GM19240 (cell line): ENCODE measurements around the gene FGFRL1.

Experiments
- DNase-seq: peaks from one replicate; pipeline ENCODE4 v3.0.0; 2011; ENCODE audit warnings: low spot score; ENCODE audit not compliant: insufficient read length

FGFRL1 gene

DNA sequence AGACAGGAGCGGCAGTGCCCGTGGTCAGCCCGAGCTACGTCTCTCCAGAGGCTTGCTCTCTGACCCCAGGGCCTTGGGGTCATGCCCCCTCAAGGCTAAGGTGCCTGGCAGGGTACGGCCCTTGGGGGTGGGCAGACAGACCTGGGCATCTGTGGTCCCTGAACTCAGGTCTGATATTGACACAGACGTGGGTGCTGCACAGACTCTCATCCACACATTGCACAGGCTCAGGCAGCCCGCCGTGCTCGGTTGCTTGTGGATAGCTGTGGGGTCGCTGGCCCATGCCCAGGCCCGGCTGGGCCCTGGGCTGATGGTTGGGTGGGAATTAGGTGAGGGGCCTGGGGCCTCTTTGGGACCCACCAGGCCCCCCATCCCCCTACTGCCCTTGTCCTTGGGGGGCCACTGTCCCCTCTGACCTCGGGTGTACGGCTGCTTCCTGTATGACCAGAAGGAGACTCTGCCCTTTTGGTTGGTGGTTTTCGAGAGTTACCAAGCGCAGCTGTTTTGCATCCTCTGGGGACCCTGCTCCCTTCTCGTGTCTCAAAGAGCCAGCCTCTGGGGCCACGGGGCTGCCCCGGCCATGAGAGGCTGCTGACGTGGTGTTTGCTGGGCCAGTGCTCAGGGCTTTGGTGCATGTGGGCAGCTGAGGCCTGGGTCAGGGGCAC is 10.1 kb downstream of the FGFRL1 start:
- DNase-seq, result peak; percentile 83

DNA sequence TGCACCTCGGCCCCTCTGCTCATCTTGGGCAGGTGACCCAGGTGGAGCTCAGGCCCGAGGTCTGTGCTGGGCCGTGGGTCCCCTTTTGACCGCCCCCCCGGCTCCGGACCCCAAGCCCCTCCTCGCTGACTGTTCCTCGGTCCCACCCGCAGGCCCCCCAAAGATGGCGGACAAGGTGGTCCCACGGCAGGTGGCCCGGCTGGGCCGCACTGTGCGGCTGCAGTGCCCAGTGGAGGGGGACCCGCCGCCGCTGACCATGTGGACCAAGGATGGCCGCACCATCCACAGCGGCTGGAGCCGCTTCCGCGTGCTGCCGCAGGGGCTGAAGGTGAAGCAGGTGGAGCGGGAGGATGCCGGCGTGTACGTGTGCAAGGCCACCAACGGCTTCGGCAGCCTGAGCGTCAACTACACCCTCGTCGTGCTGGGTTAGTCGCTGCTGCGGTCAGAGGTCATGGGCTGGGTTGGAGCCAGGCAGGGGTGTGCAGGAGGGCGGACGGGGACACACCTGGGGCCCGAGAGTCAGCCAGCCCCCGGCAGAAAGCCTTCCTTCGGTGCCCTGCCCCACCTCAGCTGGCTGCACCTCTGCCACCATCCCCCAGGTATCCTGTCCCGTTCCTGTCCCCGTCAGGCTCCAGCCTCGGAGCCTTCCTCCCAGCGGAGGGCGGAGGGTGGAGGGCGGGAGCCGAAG is 10.8 kb downstream of the FGFRL1 start:
- DNase-seq, result no peak

DNA sequence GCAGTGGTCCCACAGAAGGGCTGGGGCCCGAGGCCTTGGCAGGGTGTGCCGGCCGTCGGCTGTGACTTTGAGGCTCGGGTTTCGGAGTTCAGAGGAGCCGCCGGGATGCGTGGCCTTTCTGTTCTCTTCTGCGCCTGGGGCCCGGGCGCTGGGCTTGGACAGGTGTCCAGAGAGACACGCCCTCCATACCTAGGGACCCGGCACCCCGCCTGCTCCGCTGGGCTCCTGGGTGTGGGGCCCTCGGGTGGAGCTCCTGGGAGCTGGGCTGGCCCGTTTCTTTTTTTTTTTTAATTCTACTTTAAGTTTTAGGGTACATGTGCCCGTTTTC is 11.3 kb downstream of the FGFRL1 start:
- no peak for DNase-seq

DNA sequence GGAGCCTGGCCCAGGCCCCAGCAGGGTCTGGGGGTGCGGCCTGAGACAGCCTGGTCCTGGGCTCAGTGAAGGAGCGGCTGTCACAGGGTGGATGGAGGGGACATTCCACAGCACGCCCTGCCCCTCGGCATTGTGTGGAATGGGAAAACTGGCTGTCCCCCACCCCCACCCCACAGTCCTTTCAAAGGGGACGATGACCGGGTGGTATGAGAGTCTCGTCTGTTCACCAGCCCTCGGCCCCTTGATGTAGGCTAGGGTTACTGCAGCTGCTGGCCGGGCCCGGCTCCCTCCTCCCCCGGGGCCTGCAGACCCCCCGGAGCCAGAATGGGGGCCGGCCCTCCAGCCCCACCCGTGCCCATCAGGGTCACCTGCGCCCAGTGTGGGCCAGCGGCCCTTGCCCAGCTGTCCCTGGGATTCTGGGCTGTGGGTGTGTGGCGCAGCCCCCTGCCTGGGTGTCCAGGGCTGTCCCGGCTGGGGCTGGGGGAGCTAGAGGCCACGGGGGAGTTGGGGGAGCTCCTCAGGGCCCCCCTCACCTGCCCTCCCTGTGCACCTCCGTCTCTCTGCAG is 11.7 kb downstream of the FGFRL1 start:
- DNase-seq, result no peak

DNA sequence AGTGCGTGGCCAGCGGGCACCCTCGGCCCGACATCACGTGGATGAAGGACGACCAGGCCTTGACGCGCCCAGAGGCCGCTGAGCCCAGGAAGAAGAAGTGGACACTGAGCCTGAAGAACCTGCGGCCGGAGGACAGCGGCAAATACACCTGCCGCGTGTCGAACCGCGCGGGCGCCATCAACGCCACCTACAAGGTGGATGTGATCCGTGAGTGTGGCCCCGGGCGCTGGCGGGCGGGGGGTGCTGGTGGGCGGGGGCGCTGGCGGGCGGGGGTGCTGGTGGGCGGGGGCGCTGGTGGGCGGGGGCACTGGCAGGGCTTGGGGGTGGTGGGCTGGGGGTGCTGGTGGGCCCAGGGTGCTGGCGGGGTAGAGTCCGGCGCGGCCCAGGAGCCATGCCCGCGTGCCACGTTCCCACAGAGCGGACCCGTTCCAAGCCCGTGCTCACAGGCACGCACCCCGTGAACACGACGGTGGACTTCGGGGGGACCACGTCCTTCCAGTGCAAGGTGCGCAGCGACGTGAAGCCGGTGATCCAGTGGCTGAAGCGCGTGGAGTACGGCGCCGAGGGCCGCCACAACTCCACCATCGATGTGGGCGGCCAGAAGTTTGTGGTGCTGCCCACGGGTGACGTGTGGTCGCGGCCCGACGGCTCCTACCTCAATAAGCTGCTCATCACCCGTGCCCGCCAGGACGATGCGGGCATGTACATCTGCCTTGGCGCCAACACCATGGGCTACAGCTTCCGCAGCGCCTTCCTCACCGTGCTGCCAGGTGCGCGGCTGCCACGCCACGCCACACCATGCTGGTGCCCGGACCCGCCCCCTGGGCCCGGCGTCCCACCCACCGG is 12.7 kb downstream of the FGFRL1 start:
- no peak for DNase-seq

DNA sequence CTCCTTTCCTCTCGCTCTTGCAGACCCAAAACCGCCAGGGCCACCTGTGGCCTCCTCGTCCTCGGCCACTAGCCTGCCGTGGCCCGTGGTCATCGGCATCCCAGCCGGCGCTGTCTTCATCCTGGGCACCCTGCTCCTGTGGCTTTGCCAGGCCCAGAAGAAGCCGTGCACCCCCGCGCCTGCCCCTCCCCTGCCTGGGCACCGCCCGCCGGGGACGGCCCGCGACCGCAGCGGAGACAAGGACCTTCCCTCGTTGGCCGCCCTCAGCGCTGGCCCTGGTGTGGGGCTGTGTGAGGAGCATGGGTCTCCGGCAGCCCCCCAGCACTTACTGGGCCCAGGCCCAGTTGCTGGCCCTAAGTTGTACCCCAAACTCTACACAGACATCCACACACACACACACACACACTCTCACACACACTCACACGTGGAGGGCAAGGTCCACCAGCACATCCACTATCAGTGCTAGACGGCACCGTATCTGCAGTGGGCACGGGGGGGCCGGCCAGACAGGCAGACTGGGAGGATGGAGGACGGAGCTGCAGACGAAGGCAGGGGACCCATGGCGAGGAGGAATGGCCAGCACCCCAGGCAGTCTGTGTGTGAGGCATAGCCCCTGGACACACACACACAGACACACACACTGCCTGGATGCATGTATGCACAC is 13.6 kb downstream of the FGFRL1 start:
- no peak for DNase-seq

DNA sequence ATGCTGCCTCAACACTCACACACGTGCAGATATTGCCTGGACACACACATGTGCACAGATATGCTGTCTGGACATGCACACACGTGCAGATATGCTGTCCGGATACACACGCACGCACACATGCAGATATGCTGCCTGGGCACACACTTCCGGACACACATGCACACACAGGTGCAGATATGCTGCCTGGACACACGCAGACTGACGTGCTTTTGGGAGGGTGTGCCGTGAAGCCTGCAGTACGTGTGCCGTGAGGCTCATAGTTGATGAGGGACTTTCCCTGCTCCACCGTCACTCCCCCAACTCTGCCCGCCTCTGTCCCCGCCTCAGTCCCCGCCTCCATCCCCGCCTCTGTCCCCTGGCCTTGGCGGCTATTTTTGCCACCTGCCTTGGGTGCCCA is 14.7 kb downstream of the FGFRL1 start:
- peak; percentile 89 for DNase-seq

DNA sequence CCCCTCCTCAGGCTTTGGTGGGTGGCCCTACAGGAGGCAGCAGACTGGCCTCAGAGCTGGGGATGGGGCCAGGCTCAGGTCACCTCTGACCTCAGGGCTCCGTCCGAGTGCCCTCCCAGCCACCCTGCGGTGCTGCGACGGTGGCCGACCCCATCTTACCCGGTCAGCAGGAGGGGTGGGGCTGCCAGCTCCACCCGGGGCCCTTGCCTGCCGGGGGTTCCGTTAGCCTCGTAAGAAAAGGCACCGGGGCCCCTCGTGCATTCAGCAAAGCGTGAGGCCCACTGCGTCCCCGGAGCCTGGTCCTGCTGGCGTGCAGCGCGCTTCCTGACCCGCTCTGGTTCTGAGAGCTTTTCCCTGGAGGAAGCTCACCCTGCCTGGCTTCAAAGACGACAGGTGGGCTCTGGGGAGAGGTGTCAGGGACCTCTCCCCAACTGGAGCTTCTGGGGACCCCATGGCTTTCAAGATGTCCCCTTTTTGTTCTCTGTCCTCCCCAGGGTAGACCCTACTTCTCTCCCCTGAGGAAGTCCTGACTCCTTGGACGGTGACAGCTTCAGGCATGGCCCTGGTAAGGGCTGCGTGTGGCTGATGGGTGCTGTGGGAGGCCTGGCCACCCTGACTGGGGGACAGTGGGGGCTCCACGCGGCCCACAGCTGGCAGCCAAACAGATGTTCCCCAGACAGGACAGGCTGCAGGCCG is 15.9 kb downstream of the FGFRL1 start:
- DNase-seq, result no peak

DNA sequence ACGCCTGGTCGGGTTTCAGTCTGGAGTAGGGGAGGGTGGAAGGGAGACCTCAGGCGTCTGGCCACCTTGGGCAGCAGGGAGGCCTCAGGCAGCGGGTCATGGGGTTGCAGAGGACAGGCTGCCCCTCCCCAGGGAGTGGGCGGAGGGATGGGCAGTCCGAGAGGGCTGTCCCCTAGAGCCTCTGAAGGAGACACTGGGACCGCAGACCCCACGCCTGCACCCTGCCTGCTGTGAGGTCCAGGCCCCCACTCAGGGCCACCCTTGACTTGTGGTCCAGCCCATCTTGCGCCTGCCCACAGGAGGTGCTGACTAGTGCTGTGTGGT is 16.5 kb downstream of the FGFRL1 start:
- DNase-seq, result no peak

DNA sequence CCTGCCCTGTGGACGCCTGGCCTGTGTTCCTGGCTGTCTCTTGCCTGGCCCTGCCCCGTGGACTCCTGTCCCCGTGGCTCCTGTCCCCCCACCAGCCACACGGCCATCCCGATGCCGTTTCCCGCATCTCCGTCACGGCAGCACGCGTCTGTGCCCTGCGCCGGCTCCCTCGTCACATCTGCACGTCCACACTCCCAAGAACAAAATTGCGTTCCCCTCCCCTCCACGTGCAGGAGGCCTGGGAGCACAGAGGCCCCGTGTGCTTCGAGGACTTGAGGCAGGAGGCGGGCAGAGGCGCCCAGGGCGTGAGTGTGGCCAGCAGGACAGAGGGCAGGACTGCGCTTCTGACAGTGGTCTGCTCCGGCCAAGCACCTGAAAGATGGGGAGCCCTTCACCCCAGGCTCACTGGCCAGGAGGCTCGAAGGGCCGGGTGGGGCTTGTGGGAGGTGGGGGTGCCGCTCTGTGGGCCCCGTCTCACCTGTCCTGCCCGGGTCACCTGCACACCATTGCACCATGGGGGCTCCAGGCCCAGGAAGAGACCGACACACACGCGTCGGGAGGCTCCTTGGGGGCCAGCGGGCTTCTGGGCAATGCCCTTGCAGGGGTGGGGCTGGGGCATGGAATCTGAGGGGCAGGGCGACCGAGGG is 17.3 kb downstream of the FGFRL1 start:
- no peak for DNase-seq

DNA sequence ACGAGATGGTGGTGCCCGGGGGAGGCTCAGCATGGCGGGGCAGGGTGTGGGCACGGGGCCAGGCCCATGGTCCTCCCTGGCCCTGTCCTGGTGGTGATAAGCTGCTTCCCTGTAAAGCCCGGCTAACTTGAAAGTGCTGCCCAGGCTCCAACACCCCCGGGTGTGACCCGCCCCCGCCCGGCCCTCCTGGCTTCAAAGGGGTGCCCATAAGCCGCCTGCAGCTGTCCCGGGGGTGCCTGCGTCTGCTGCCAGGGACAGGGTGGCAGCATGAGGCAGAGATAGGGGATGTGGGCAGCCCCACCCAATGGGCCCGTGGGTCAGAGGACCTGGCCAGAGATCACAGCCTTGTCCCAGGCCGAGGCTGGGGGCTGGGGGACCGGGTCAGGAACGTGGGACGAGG is 18.1 kb downstream of the FGFRL1 start:
- no peak for DNase-seq

DNA sequence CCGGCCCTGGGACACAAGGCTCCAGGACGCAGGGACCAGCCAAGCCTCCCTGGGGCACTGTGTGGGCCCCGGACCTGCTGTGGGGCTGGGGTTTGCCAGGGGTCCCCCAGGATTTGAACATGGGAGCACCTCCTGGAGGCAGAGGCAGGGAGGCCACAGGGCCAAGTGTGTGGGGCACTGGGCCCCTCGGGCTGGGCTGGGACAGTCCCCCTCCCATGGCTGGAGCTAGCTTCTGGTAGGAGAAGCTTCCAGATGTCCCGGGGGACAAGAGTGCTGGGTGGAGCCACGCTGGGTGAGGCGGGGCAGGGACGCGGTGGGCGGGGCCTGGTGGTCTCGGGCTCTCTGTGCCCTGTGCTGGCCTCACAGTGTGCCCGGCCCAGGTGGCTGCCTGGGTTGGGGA is 18.6 kb downstream of the FGFRL1 start:
- DNase-seq, result no peak

DNA sequence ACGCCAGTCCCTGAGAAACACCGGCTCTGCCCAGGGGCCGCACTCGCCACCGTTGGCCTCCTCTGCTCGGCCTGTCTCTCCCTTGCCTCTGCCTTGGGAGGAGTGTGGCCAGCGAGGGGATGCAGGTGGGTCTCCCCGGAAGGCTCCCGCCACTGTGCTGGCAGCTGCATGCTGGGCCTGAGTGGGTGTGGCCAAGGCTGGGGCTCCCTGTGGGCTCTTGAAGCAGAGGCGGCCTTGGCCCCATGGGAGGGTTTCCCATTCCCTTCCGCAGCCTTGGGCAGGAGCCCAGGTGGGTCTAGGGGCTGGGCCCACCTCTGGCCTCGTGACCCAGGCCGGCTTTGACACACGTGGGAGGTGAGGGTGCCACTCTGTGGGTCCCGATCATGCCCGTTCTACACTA is 19.1 kb downstream of the FGFRL1 start:
- DNase-seq, result no peak

DNA sequence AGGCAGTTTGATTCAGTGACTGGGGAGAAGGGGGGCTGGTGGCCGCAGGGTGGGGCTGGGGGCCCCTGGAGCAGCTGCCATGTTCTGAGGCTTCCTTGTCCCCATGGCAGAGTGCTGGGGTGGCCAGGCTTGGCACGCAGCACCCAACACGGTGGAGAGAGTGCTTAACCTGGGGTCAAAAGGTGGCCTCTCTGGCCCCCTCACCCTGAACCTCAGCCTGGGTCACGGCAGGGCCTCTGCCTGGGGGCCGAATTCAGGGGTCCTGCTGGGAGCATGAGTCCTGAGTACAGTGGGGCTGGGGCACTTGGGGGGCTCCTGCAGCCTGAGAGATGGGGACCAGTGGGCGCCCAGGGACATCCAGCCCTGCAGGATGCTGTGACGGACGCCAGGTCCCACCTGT is 19.9 kb downstream of the FGFRL1 start:
- DNase-seq, result no peak

DNA sequence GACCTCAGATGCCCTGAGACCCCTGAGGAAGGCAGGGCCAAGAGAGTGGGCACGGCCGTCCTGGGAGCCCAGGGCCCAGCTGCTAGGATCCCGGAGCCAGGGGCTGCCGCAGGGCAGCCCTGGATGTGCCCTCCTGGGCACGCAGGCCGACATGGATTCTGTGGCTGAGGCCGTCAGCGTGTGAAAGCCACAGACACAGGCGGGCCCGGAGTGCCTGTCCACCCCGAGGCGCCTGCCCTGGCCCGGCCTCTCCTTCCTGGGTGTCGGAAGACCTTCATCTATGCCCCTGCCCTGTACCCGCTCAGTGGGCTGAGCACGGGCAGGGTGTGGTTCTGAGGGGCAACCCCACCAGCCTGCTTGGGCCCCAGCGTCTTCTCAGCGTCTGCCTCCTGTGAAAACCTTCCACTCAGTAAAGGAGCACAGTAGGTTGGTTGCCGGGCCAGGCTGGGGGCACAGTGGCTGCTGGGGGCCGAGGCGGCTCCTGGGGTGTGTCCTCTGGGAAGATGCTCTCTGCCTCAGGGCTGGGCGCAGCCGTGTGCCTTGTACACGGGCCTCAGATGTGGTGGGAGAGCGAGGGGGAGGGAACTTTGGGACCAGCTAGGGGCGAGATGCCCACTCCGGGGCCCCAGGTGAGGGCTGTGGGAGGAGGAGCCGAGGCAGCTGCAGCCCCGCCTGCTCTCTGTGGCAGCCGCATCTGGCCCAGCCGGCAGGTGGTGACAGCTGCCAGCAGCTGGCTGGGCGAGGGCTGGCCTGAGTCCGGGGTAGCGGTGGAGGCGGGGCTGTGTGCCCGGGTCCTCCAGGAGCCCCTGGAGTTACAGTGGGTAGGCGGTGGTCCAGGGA is 20.8 kb downstream of the FGFRL1 start:
- no peak for DNase-seq

DNA sequence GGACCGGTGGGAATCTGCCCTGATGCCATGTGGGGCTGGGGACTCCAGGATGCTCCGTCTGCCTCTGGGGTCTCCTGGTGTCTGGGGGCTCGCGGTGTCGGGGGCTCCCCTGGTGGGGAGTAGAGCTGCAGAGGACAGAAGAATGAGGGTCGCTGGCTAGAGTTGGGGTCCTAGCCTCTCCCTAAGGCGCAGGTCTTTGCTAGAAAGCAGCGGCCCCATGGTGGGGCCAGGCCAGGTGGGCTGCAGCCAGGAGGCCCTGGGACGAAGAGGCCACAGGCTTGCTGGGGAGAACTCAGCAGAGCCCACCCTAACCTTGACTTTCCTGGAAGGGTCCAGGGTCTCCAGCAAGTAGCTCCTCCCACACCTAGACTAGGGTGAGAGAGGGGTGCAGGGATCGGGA is 21.4 kb downstream of the FGFRL1 start:
- no peak for DNase-seq

DNA sequence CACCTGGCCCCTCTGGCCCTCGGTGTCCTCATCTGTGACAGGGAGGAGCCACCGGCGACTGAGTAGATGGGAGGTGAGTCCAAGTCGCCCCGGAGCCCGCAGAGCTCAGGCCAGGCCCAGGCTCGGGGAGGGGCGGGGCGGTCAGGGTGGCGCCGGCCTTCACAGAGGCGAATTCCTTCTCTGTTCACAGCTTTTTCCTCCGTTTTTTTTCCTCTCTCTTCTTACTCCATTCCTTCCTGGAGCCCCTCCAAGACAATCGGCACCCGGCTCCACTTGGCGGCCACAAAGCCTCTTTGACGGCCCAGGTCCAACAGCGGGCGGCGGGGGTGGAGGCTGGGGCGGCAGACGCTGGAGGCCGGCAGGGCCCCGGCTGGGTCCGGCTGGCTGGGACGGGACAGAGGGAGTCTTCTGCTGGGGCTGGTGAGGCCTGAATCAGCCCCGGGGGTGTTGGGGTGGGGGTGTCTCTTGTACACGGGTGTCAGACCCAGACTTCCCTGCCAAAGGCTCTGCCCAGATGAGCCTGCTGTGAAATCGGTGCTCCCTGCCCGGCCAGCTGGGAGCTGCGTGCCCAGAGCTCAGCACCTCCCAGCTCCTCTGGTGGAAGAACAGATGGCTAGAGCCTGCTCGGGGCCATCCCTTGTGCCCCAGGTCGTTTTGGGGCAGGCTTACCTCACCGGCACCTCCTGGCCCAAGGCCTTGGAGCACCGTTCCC is 22.6 kb downstream of the FGFRL1 start:
- DNase-seq, result no peak

DNA sequence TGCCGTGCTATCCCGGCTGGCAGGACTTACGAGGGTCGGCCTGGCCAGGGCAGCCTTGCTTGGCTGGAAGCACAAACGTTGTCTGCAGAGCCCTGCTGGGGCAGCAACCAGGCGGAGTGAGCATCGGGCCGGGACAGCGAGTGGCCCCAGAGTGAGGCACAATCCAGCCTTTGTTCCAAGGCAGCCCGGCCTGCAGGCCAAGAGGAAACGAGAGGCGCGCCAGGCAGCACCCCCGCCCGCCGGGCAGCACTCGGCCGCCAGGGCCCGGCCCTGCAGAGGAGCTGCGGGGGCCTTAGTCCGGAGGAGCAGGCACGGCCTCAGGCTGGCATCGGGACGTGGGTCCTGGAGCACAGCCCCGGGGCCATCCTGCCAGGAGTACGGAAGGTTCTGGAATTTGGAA is 24.1 kb downstream of the FGFRL1 start:
- DNase-seq, result no peak

DNA sequence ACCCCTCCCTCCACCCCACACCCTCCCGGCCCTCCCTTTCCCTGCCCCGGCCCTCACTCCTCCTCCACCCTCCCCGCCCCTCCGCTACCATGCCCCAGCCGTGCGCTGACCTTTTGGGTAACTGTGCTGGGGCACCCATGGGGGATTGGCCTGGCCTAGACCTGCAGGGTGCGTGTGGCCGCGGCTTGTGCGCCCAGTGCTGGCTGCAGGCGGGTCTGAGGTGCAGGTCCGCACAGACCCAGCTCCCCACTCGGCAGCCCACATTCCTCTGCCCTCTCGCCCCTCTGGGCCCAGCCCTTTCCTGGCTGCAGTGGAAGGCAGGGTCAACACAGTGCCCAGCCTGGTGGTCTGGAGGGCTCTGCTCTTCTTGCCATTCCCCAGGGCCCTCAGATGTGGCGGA is 24.7 kb downstream of the FGFRL1 start:
- DNase-seq, result no peak
